HG02642 (cell line): ENCODE results near the gene NRN1.
"Not testable (repeated sequence)": the region's sequence is repeated elsewhere in the genome, so short reads cannot be mapped to it uniquely, and the experiment has no call there.

Experiments used
- ATAC-seq: cut with Tn5 transposase; IDR thresholded peaks from one replicate; pipeline ENCODE4 v1.9.1; 2021; ENCODE audit warnings: mild to moderate bottlenecking; ENCODE audit not compliant: unreplicated experiment, poor library complexity

The NRN1 gene, protein sequence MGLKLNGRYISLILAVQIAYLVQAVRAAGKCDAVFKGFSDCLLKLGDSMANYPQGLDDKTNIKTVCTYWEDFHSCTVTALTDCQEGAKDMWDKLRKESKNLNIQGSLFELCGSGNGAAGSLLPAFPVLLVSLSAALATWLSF

GRCh38 chr6:6006428-6007365 is at the start of gene NRN1:
TSS of gene NRN1 (minus strand) at chr6:6006925. CDS start at chr6:6006749, 176 bp downstream.
- no peak for ATAC-seq

DNA sequence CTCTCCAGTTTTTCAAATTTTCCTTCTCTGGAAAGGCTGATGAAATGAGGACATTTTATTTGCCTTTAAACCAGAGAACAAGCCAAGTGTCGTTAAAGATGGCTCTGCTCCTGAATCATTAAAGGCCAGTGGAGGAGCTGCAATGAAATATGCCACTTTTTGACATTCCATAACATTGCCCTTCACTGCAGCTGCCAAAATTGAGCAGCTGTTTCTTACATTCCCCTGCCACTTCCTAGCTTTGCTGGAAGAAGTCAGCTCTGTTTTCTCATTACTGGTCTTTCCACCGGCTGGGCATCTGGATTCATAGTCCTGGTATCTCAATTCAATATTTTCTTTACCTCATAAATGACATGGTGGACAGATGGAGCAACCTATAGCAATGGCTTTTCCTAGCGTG is 45.5 kb upstream of the NRN1 start:
- no peak for ATAC-seq

GRCh38 chr6:6046716-6047115 is 40.0 kb upstream of the NRN1 start:
- no peak for ATAC-seq

GRCh38 chr6:6039946-6040509 is 33.3 kb upstream of the NRN1 start:
- ATAC-seq = no peak

GRCh38 chr6:6037179-6037578 is 30.5 kb upstream of the NRN1 start:
- ATAC-seq = no peak

GRCh38 chr6:6033858-6034257 is 27.1 kb upstream of the NRN1 start:
- no peak for ATAC-seq

- ATAC-seq = no peak
Measured at GRCh38 chr6:6026513-6027205, 19.9 kb upstream of the NRN1 start.

DNA sequence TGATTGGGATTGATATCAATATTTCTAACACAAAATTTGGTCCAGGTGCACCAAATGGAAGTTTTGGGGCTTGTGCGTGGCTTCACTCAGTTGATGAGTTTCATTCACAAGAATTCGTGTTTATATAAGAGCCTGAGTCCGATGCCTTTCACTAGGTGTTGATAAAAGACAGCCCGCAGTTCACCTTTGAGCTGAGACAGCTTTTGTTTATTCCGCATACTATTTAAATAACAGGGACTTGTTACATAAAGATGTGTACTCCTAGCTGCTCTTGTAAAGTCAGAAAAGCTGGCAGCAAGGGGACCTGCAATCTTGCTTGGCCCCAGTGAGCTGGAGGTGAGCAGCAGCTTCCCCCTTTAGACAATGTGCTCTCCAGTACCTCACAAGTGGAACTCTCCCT is 19.0 kb upstream of the NRN1 start:
- ATAC-seq = no peak

- ATAC-seq = no peak
Measured at GRCh38 chr6:6024220-6024619, 17.5 kb upstream of the NRN1 start.

- not testable (repeated sequence) for ATAC-seq
Measured at GRCh38 chr6:6022841-6023240, 16.1 kb upstream of the NRN1 start.

GRCh38 chr6:6008648-6009421 is 2.1 kb upstream of the NRN1 start:
- ATAC-seq = peak; percentile 74

DNA sequence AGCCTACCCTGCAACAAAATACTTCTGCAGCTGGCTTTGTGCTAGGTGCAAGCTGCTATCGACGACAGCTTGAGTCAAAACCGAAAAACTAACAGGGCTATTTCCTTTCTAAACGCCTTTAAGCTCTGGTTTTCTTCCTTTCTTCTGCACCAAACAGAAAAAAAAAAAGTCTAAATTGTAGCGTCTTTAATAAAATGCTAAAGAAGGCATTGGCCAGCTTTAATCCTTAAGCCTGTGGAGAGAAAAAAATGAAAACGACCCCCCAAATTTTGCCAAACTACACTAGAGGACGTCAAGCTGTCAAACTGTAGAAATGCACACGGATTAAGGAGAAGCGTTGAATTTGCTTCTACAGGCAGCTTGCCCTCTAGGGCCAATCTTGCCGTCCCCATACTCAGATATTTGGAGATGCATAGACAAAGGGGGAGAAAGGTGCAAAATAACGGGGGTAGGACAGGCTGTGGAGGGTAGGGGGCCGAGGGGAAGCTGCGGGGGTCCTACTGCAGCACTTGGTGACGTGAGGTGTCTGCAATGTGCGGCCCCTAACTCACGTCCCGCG is 1.4 kb upstream of the NRN1 start:
- no peak for ATAC-seq

DNA sequence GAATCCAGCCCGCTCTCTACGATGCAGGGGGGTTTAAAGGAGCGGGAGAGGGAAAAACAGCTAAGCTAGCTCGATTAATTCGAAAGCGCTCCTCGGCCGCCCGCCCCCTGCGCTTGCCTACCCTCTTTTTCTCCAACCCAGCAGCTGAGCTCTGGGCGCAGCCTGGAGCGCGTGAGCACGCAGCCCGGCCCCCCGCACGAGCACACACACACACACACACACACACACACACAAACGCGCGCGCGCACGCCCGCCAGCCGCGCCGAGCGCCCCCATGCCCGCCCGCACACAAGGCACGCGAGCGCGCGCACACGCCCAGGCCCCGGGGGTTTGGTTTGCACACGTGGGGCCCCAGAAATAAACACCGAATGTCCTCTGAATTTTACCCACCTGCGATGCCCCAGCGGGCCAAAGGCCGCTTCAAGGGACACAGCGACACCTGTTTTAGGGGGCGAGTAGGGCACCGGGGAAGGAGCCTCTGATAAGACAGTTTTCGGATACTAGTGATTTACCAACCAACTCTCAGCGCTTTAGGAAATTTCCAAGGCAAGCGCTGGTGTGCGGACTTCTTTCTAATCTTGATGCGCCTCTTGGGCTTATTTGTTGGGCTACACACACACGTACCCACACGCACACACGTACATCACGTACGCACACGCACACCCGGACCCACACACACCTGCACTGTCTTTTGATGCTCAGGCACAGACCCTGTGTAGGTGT is 802 bp upstream of the NRN1 start:
- no peak for ATAC-seq

GRCh38 chr6:6006006-6006427 is 708 bp downstream of the NRN1 start:
- no peak for ATAC-seq

- no peak for ATAC-seq
Measured at GRCh38 chr6:6005051-6006005, 1.4 kb downstream of the NRN1 start.

GRCh38 chr6:6004390-6004995 is 2.2 kb downstream of the NRN1 start:
- ATAC-seq = no peak

DNA sequence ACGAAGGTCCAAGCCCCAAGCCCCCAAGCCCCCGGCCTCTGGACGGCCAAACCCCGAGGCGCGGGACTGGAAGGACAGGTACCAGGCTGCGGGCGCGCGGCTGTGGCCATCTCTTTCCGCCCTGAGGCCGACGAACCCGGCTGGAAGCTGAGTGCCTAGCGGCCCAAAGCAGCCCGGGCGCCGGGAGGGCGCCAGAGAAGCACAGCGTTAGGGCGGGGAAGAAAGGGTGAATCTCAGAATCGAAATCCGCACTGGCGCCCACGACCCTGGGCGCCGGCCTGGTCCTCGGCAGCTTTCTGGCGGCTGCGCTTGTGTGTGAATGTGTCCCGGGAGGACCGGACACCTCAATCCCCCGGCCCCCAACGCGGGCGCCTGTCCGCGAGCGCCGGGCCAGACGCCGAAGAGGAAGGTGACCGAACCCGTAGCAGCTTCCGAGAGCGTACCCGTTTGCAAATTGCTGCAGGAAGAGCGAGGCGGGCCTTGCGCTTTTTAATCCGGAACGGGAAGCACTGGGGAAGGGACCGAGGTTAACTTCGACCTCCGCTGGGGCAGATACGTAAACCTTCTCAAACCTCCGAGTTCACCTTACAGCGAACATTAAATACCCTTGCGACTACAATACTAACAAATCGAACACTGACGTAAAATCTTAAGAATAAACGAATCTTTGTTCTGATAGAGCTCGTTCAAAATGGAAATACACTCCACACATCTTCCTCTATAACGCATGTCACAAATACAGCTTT is 2.9 kb downstream of the NRN1 start:
- no peak for ATAC-seq
